Mesothelial cell of epicardium (in vitro differentiated cells): Measurements from ENCODE around the gene EIF4E. TPM values are rescaled to one million over a fixed set of nuclear protein-coding genes. Genes with fewer than 3 reads are reported as not detected.
"Not testable (repeated sequence)": the region's sequence is repeated elsewhere in the genome, so short reads cannot be mapped to it uniquely, and the experiment has no call there.

ENCODE experiments used
- DNase-seq, 2 experiments: peaks; one replicate each; pipeline ENCODE4 v3.0.0; 2021; ENCODE audit warnings: low spot score in 2 of 2; ENCODE audit not compliant: unreplicated experiment in 2 of 2
- H3K27ac Mint-ChIP-seq: 2 replicates; pipeline ENCODE4 v1.8.0; 2021; ENCODE audit warnings: mixed read lengths
- H3K27me3 Mint-ChIP-seq: 2 replicates; pipeline ENCODE4 v1.8.0; 2021; ENCODE audit warnings: low read depth, mixed read lengths
- H3K36me3 Mint-ChIP-seq: 2 replicates; pipeline ENCODE4 v1.8.0; 2021; ENCODE audit warnings: mixed read lengths
- H3K4me1 Mint-ChIP-seq: 2 replicates; pipeline ENCODE4 v1.8.0; 2021; ENCODE audit warnings: mixed read lengths
- H3K4me3 Mint-ChIP-seq: 2 replicates; pipeline ENCODE4 v1.8.0; 2021; ENCODE audit warnings: mild to moderate bottlenecking, moderate library complexity, mixed read lengths
- H3K9me3 Mint-ChIP-seq: 2 replicates; pipeline ENCODE4 v1.8.0; 2021; ENCODE audit warnings: mixed read lengths
- CTCF ChIP-seq: fragments of 200-600 bp; sonication (generic); IDR thresholded peaks from one replicate; pipeline ENCODE4 v1.5.0; 2021; ENCODE audit warnings: antibody characterized with exemption; ENCODE audit not compliant: unreplicated experiment
- total RNA-seq: library from RNA; stranded (reverse); gene quantifications from 3 replicates; pipeline ENCODE4 v1.2.1, GENCODE V29; 2021

EIF4E gene
- total RNA-seq, 1 donor from 2014 or later, result 87.9 TPM

- Mint-ChIP-seq H3K36me3 (peaks cover 28% of the 10 kb centered on the region), H3K27me3 (no peaks in the 10 kb centered on the region), H3K9me3 (no peaks in the 10 kb centered on the region), H3K4me3 (no peak overlapping the region), H3K27ac (no peak overlapping the region), H3K4me1 (peaks cover 5% of the 10 kb centered on the region)
- TF ChIP-seq CTCF, result no peak
- DNase-seq, result no peak
These were observed 41.8 kb downstream of the EIF4E start for GRCh38 chr4:98887145-98887544.

GRCh38 chr4:98886382-98886781 is 42.6 kb downstream of the EIF4E start:
- not testable (repeated sequence) for H3K4me1 Mint-ChIP-seq, H3K27me3 Mint-ChIP-seq, H3K9me3 Mint-ChIP-seq, H3K4me3 Mint-ChIP-seq, DNase-seq, H3K27ac Mint-ChIP-seq
- peaks cover 33% of the 10 kb centered on the region for H3K36me3 Mint-ChIP-seq

- not testable (repeated sequence) for H3K9me3 Mint-ChIP-seq, H3K4me1 Mint-ChIP-seq, H3K27me3 Mint-ChIP-seq, H3K4me3 Mint-ChIP-seq, DNase-seq, H3K27ac Mint-ChIP-seq
- peaks cover 27% of the 10 kb centered on the region for H3K36me3 Mint-ChIP-seq
These were observed 48.0 kb downstream of the EIF4E start for GRCh38 chr4:98880884-98881283.

GRCh38 chr4:98879515-98879914 is 49.4 kb downstream of the EIF4E start:
- no peaks in the 10 kb centered on the region for H3K4me1 Mint-ChIP-seq
- no peak for DNase-seq
- no peak overlapping the region for H3K27ac Mint-ChIP-seq
- H3K27me3 Mint-ChIP-seq, result no peaks in the 10 kb centered on the region
- no peak overlapping the region for H3K4me3 Mint-ChIP-seq
- H3K9me3 Mint-ChIP-seq, result no peaks in the 10 kb centered on the region
- peaks cover 19% of the 10 kb centered on the region for H3K36me3 Mint-ChIP-seq
- TF ChIP-seq CTCF, result no peak

- Mint-ChIP-seq H3K9me3 (peaks cover 9% of the 10 kb centered on the region), H3K4me3 (no peak overlapping the region), H3K27me3 (no peaks in the 10 kb centered on the region), H3K27ac (no peak overlapping the region), H3K4me1 (no peaks in the 10 kb centered on the region), H3K36me3 (peaks cover 4% of the 10 kb centered on the region)
- TF ChIP-seq CTCF, result no peak
- no peak for DNase-seq
These were observed 55.9 kb downstream of the EIF4E start for GRCh38 chr4:98873059-98873458.

- H3K4me1 Mint-ChIP-seq, H3K27ac Mint-ChIP-seq, H3K36me3 Mint-ChIP-seq, H3K9me3 Mint-ChIP-seq, H3K27me3 Mint-ChIP-seq, H3K4me3 Mint-ChIP-seq, DNase-seq: not testable (repeated sequence)
These were observed 56.6 kb downstream of the EIF4E start for GRCh38 chr4:98872120-98872906.

- Mint-ChIP-seq H3K36me3 (no peaks in the 10 kb centered on the region), H3K27me3 (no peaks in the 10 kb centered on the region), H3K27ac (no peak overlapping the region), H3K4me1 (no peaks in the 10 kb centered on the region), H3K9me3 (peaks cover 3% of the 10 kb centered on the region), H3K4me3 (no peak overlapping the region)
- no peak for DNase-seq
- no peak for TF ChIP-seq CTCF
These were observed 61.3 kb downstream of the EIF4E start for GRCh38 chr4:98867648-98868047.
